PC-9 (cell line): ENCODE measurements around the gene DAAM2. TPM values are rescaled to one million over a fixed set of nuclear protein-coding genes. Genes with fewer than 3 reads are reported as not detected.

ENCODE experiments used
- BruUV-seq: library from RNA; stranded (reverse); fragments of 400-500 nt; replicated peaks from 2 replicates; lab custom pipeline; 2021; lab: Mats Ljungman, UMichigan
- CTCF ChIA-PET: fragments of 300-600 bp; sonication (Branson Sonifier 250); formaldehyde crosslinking; loops from one replicate; lab custom pipeline; 2022; ENCODE audit warnings: antibody characterized with exemption; lab: Charles Lee
- POLR2A ChIA-PET: fragments of 300-600 bp; sonication (Branson Sonifier 250); formaldehyde crosslinking; loops from one replicate; lab custom pipeline; 2022; ENCODE audit warnings: antibody characterized with exemption; ENCODE audit not compliant: unreplicated experiment; lab: Charles Lee
- DNase-seq, 2 experiments: peaks; one replicate each; pipeline versions ENCODE4 v3.0.0 to v3.0.0-alpha.2; 2015 to 2022; ENCODE audit warnings: mixed read lengths in 1 of 2
- H2AFZ ChIP-seq: fragments of 200-600 bp; sonication (generic); 2 replicates; pipeline ENCODE4 v1.8.1; 2017; ENCODE audit warnings: antibody characterized with exemption
- H3F3A ChIP-seq: fragments of 200-600 bp; sonication (generic); 2 replicates; pipeline ENCODE4 v1.8.1; 2017; ENCODE audit warnings: antibody characterized with exemption, mild to moderate bottlenecking, low read depth; ENCODE audit not compliant: insufficient read depth
- H3K27ac ChIP-seq: fragments of 200-600 bp; sonication (generic); 2 replicates; pipeline ENCODE4 v1.6.1; 2016; ENCODE audit warnings: mixed run types
- H3K27me3 ChIP-seq: fragments of 200-600 bp; sonication (generic); 2 replicates; pipeline ENCODE4 v1.6.1; 2016; ENCODE audit warnings: low read depth, mixed run types; ENCODE audit not compliant: insufficient read depth
- H3K36me3 ChIP-seq: fragments of 200-600 bp; sonication (generic); 2 replicates; pipeline ENCODE4 v1.6.1; 2016; ENCODE audit warnings: low read depth, mixed run types
- H3K4me1 ChIP-seq: fragments of 200-600 bp; sonication (generic); replicated peaks from 2 replicates; pipeline ENCODE4 v1.6.1; 2016; ENCODE audit warnings: mixed run types; ENCODE audit not compliant: insufficient read depth
- H3K4me2 ChIP-seq: fragments of 200-600 bp; sonication (generic); 2 replicates; pipeline ENCODE4 v1.6.1; 2017; ENCODE audit warnings: mixed run types
- H3K4me3 ChIP-seq: fragments of 200-600 bp; sonication (generic); 2 replicates; pipeline ENCODE4 v1.6.1; 2016; ENCODE audit warnings: mixed run types
- H3K79me2 ChIP-seq: fragments of 200-600 bp; sonication (generic); 2 replicates; pipeline ENCODE4 v1.6.1; 2017; ENCODE audit warnings: low read depth, mixed run types
- H3K9me2 ChIP-seq: fragments of 200-600 bp; sonication (generic); 2 replicates; pipeline ENCODE4 v1.8.1; 2017; ENCODE audit warnings: mild to moderate bottlenecking; ENCODE audit not compliant: insufficient read depth
- H3K9me3 ChIP-seq: fragments of 200-600 bp; sonication (generic); 2 replicates; pipeline ENCODE4 v1.8.1; 2016; ENCODE audit warnings: low read depth; ENCODE audit not compliant: insufficient read depth
- H4K20me1 ChIP-seq: fragments of 200-600 bp; sonication (generic); 2 replicates; pipeline ENCODE4 v1.8.1; 2017; ENCODE audit not compliant: insufficient read depth
- EZH2 ChIP-seq: fragments of 200-600 bp; sonication (generic); IDR thresholded peaks from 2 replicates; pipeline ENCODE4 v1.8.0; 2017; ENCODE audit warnings: antibody characterized with exemption, low read depth
- intact Hi-C: fragments of 100-400 bp; cut with micrococcal nuclease; formaldehyde crosslinking; loops from one replicate; pipeline ENCODE4 v1.10.0; 2022; ENCODE audit not compliant: unreplicated experiment
- total RNA-seq: library from RNA; stranded (reverse); gene quantifications from 2 replicates; pipeline ENCODE4 v1.2.3, GENCODE V29; 2021
- TF ChIP-seq, protein P1 (sequence below): fragments of 200-600 bp; sonication (generic); conservative IDR thresholded peaks from 2 replicates; pipeline ENCODE4 v1.6.1; 2017; ENCODE audit warnings: mixed run types, antibody characterized with exemption, mild to moderate bottlenecking, moderate library complexity

The DAAM2 gene
- total RNA-seq, 1 experiment from 2014 or later = not detected

DNA sequence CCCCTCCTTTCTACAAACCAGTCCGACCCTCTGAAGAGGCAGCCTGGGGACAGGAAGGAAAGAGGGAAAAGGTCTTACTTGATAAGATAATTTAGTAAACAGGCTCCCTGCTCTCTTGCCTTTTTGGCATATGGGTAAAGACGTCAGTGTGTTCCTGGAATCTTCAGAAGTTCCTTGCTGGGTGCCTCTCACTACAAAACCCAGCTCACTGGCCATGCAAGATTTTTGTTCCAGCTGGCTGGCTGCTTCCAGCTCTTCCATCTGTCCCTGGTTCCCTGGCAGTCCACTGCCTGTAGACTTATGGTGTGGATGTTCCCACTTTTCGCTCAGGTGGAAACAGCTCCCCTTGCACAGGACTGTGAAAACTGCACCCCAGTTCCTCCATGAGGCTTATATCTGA is 84.7 kb downstream of the DAAM2 start:
- no peaks in the 10 kb centered on the region for H3K9me3 ChIP-seq
- no peak overlapping the region for H3K27ac ChIP-seq
- peaks cover 11% of the 10 kb centered on the region for H3K27me3 ChIP-seq
- H3K4me1 ChIP-seq = no peaks in the 10 kb centered on the region
- no peak overlapping the region for H3K4me2 ChIP-seq
- no peaks in the 10 kb centered on the region for H3F3A ChIP-seq
- H3K36me3 ChIP-seq = no peaks in the 10 kb centered on the region
- intact Hi-C loops = no loop called here
- no peak overlapping the region for H2AFZ ChIP-seq
- CTCF ChIA-PET = no interaction called here
- no peaks in the 10 kb centered on the region for H4K20me1 ChIP-seq
- TF ChIP-seq EZH2 = no peak
- TF ChIP-seq, protein P1, sequence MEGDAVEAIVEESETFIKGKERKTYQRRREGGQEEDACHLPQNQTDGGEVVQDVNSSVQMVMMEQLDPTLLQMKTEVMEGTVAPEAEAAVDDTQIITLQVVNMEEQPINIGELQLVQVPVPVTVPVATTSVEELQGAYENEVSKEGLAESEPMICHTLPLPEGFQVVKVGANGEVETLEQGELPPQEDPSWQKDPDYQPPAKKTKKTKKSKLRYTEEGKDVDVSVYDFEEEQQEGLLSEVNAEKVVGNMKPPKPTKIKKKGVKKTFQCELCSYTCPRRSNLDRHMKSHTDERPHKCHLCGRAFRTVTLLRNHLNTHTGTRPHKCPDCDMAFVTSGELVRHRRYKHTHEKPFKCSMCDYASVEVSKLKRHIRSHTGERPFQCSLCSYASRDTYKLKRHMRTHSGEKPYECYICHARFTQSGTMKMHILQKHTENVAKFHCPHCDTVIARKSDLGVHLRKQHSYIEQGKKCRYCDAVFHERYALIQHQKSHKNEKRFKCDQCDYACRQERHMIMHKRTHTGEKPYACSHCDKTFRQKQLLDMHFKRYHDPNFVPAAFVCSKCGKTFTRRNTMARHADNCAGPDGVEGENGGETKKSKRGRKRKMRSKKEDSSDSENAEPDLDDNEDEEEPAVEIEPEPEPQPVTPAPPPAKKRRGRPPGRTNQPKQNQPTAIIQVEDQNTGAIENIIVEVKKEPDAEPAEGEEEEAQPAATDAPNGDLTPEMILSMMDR = no peak
- POLR2A ChIA-PET = no interaction called here
- no peak overlapping the region for H3K4me3 ChIP-seq
- no peak for DNase-seq
- no peaks in the 10 kb centered on the region for H3K9me2 ChIP-seq
- no TSS peak for BruUV-seq
- no peaks in the 10 kb centered on the region for H3K79me2 ChIP-seq

DNA sequence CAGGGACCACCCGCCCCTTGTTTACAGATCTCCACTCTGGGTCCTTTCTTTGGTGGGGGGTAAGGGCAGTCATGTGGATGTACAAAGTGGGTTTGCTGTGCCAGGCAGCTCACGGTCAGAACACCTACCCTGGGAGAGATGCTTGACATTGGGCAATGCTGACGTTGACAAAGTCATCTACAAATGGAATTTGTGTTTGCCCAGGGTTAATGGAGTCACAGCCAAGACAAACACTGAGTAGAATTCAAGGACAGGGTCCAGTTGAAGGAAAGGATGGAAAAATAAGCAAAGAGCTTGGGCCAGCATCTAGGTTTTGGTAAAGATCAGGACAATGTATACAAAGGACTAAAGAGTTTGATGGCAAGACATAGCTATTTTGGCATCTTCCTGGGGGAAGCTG is 87.4 kb downstream of the DAAM2 start:
- no peak overlapping the region for H2AFZ ChIP-seq
- ChIA-PET POLR2A (no interaction called here), CTCF (no interaction called here)
- no peaks in the 10 kb centered on the region for H3K79me2 ChIP-seq
- no peak overlapping the region for H3K27ac ChIP-seq
- BruUV-seq = no TSS peak
- H3K4me2 ChIP-seq = no peak overlapping the region
- TF ChIP-seq EZH2 = no peak
- H3K9me2 ChIP-seq = no peaks in the 10 kb centered on the region
- H3F3A ChIP-seq = no peaks in the 10 kb centered on the region
- H3K4me1 ChIP-seq = no peaks in the 10 kb centered on the region
- no peaks in the 10 kb centered on the region for H3K36me3 ChIP-seq
- H4K20me1 ChIP-seq = no peaks in the 10 kb centered on the region
- DNase-seq = no peak
- no peak overlapping the region for H3K4me3 ChIP-seq
- intact Hi-C loops = no loop called here
- H3K27me3 ChIP-seq = peaks cover 17% of the 10 kb centered on the region
- H3K9me3 ChIP-seq = no peaks in the 10 kb centered on the region

DNA sequence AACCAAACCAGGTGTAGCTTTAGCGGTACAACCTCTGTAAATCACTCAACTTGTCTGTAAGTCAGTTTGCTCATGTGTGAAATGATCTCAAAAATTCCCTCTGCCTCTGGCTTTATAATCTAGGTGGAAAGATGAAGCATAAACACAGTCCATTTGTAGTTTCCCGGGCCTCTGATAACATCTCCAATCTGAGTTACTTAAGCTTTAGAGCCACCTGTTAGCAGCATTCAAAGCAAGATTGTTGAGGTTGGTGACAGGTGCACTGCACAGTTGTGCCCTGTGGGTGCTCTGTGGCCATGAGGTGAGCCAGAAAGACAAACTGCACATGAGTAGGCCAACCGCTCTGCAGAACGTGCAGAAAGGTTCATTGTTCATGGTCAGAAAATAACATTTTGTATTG is 88.4 kb downstream of the DAAM2 start:
- Histone ChIP-seq H3F3A (no peaks in the 10 kb centered on the region), H3K9me3 (no peaks in the 10 kb centered on the region), H3K79me2 (no peaks in the 10 kb centered on the region), H4K20me1 (no peaks in the 10 kb centered on the region), H3K9me2 (no peaks in the 10 kb centered on the region), H3K4me3 (no peak overlapping the region), H2AFZ (no peak overlapping the region), H3K36me3 (no peaks in the 10 kb centered on the region), H3K4me1 (no peaks in the 10 kb centered on the region), H3K4me2 (no peak overlapping the region), H3K27ac (no peak overlapping the region), H3K27me3 (peaks cover 24% of the 10 kb centered on the region)
- TF ChIP-seq, protein P1 = no peak
- no peak for DNase-seq
- POLR2A ChIA-PET = no interaction called here
- intact Hi-C loops = no loop called here
- no TSS peak for BruUV-seq
- CTCF ChIA-PET = no interaction called here

DNA sequence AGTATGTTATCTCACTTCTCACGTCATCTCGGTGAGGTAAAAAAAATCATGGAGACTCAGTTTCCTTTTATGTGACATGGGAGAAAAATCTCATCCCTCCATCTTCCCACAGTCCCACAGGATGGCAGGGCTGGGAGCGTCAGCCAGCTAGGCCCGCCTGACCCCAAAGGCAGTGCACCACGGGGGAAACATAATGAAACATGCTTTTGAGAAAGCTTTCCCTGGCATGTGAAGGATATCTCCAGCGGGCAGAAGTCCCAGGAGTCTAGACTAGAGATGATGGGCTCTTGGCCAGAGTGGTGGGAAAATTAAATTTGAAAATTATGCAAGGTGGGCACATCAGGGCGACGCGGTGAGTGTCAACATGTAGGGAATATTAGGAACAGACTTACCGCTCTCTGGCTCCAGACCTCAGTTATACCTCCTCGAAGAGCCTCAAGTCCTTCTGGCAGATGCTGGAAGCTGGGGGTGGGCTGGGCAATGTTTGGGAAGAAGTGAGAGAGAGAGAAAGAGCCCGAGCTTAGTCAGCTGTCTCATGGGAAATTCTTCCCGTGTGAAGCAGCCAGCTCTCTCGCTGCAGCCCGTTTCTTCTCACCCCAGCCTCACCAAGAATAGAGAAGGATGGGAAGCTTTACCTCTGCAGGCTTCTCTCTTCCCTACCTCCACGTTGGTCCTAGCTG is 89.8 kb downstream of the DAAM2 start:
- no peaks in the 10 kb centered on the region for H3K9me2 ChIP-seq
- H3K9me3 ChIP-seq = no peaks in the 10 kb centered on the region
- ChIA-PET POLR2A (no interaction called here), CTCF (no interaction called here)
- no peaks in the 10 kb centered on the region for H3K36me3 ChIP-seq
- no peak for DNase-seq
- H3K4me1 ChIP-seq = no peaks in the 10 kb centered on the region
- no peak for TF ChIP-seq EZH2
- TF ChIP-seq, protein P1 = no peak
- no peak overlapping the region for H3K4me3 ChIP-seq
- H3K79me2 ChIP-seq = no peaks in the 10 kb centered on the region
- H3K4me2 ChIP-seq = no peak overlapping the region
- BruUV-seq = no TSS peak
- no peak overlapping the region for H3K27ac ChIP-seq
- H3K27me3 ChIP-seq = peaks cover 38% of the 10 kb centered on the region
- H2AFZ ChIP-seq = no peak overlapping the region
- intact Hi-C loops = no loop called here
- H3F3A ChIP-seq = no peaks in the 10 kb centered on the region
- no peaks in the 10 kb centered on the region for H4K20me1 ChIP-seq
